H9 (cell line): ENCODE results near the gene UBE2J1. TPM values are rescaled to one million over a fixed set of nuclear protein-coding genes. Genes with fewer than 3 reads are reported as not detected.

ENCODE experiments used
- DNase-seq: peaks from one replicate; pipeline ENCODE4 v3.0.0-alpha.2; 2017
- H2AFZ ChIP-seq: one replicate; pipeline ENCODE4 v1.6.1; 2013; ENCODE audit warnings: mild to moderate bottlenecking, low read length, control low read depth, moderate library complexity
- H2AK5ac ChIP-seq: 2 replicates; pipeline ENCODE4 v1.6.1; 2013; ENCODE audit warnings: low read length, control low read depth, mixed read lengths; ENCODE audit not compliant: insufficient read length
- H2BK120ac ChIP-seq: one replicate; pipeline ENCODE4 v1.6.1; 2013; ENCODE audit warnings: low read depth, mild to moderate bottlenecking, low read length, control low read depth, inconsistent platforms; ENCODE audit not compliant: poor library complexity, severe bottlenecking
- H2BK12ac ChIP-seq: 2 replicates; pipeline ENCODE4 v1.6.1; 2013; ENCODE audit warnings: low read length, control low read depth, mixed read lengths, low read depth; ENCODE audit not compliant: insufficient read length
- H2BK15ac ChIP-seq: 2 replicates; pipeline ENCODE4 v1.6.1; 2013; ENCODE audit warnings: low read depth, low read length, control low read depth
- H2BK20ac ChIP-seq: one replicate; pipeline ENCODE4 v1.6.1; 2013; ENCODE audit warnings: low read depth, mild to moderate bottlenecking, low read length, control low read depth, inconsistent platforms; ENCODE audit not compliant: poor library complexity, severe bottlenecking
- H2BK5ac ChIP-seq: 2 replicates; pipeline ENCODE4 v1.6.1; 2013; ENCODE audit warnings: low read length, control low read depth, mixed read lengths; ENCODE audit not compliant: insufficient read length
- H3K14ac ChIP-seq: 2 replicates; pipeline ENCODE4 v1.6.1; 2013; ENCODE audit warnings: low read length, control low read depth; ENCODE audit not compliant: insufficient read depth
- H3K18ac ChIP-seq: 2 replicates; pipeline ENCODE4 v1.6.1; 2013; ENCODE audit warnings: low read depth, mild to moderate bottlenecking, mixed read lengths, low read length, control low read depth; ENCODE audit not compliant: insufficient read length
- H3K23ac ChIP-seq: 2 replicates; pipeline ENCODE4 v1.6.1; 2013; ENCODE audit warnings: low read length, control low read depth, mixed read lengths, low read depth; ENCODE audit not compliant: insufficient read length
- H3K23me2 ChIP-seq: 2 replicates; pipeline ENCODE4 v1.6.1; 2013; ENCODE audit warnings: low read depth, mild to moderate bottlenecking, mixed read lengths, low read length, control low read depth; ENCODE audit not compliant: insufficient read length, poor library complexity, severe bottlenecking
- H3K27ac ChIP-seq: 2 replicates; pipeline ENCODE4 v1.5.1; 2013; ENCODE audit warnings: low read length, control low read depth, mixed read lengths, low read depth; ENCODE audit not compliant: insufficient read length
- H3K27me3 ChIP-seq: 2 replicates; pipeline ENCODE4 v1.6.1; 2013; ENCODE audit warnings: low read length, control low read depth, inconsistent platforms; ENCODE audit not compliant: insufficient read depth
- H3K4ac ChIP-seq: 2 replicates; pipeline ENCODE4 v1.6.1; 2013; ENCODE audit warnings: low read depth, mild to moderate bottlenecking, control low read depth, inconsistent platforms, low read length, moderate library complexity
- H3K4me1 ChIP-seq: 2 replicates; pipeline ENCODE4 v1.6.1; 2013; ENCODE audit warnings: low read length, control low read depth, inconsistent platforms; ENCODE audit not compliant: insufficient read depth
- H3K4me2 ChIP-seq: 2 replicates; pipeline ENCODE4 v1.6.1; 2013; ENCODE audit warnings: low read length, control low read depth, mixed read lengths; ENCODE audit not compliant: insufficient read length, insufficient read depth
- H3K56ac ChIP-seq: 2 replicates; pipeline ENCODE4 v1.6.1; 2013; ENCODE audit warnings: low read depth, mild to moderate bottlenecking, mixed read lengths, low read length, control low read depth; ENCODE audit not compliant: insufficient read length
- H3K79me1 ChIP-seq: 2 replicates; pipeline ENCODE4 v1.6.1; 2013; ENCODE audit warnings: low read depth, mild to moderate bottlenecking, moderate library complexity, low read length, control low read depth, inconsistent platforms; ENCODE audit not compliant: insufficient read depth, poor library complexity, severe bottlenecking
- H3K79me2 ChIP-seq: 2 replicates; pipeline ENCODE4 v1.6.1; 2013; ENCODE audit warnings: low read length, control low read depth, inconsistent platforms; ENCODE audit not compliant: insufficient read depth
- H3K9ac ChIP-seq: 2 replicates; pipeline ENCODE4 v1.6.1; 2013; ENCODE audit warnings: low read length, control low read depth, mixed read lengths; ENCODE audit not compliant: insufficient read length; ENCODE audit errors: extremely low read depth
- H3K9me3 ChIP-seq: one replicate; pipeline ENCODE4 v1.6.1; 2013; ENCODE audit warnings: low read depth, low read length, inconsistent platforms; ENCODE audit not compliant: control insufficient read depth
- H3T11ph ChIP-seq: one replicate; pipeline ENCODE4 v1.6.1; 2013; ENCODE audit warnings: mild to moderate bottlenecking, low read length, control low read depth, inconsistent platforms
- H4K20me1 ChIP-seq: one replicate; pipeline ENCODE4 v1.6.1; 2013; ENCODE audit not compliant: control insufficient read depth, insufficient read length, insufficient read depth
- H4K5ac ChIP-seq: 2 replicates; pipeline ENCODE4 v1.6.1; 2013; ENCODE audit warnings: low read depth, mild to moderate bottlenecking, mixed read lengths, low read length, control low read depth; ENCODE audit not compliant: insufficient read length
- H4K8ac ChIP-seq: replicated peaks from 2 replicates; pipeline ENCODE4 v1.6.1; 2013; ENCODE audit warnings: low read length, control low read depth, mixed read lengths, low read depth; ENCODE audit not compliant: insufficient read length
- H4K91ac ChIP-seq: 2 replicates; pipeline ENCODE4 v1.6.1; 2013; ENCODE audit warnings: low read depth, mild to moderate bottlenecking, moderate library complexity, mixed read lengths, low read length, control low read depth; ENCODE audit not compliant: insufficient read length
- H3K27ac Mint-ChIP-seq, 3 experiments: 2 replicates in 2 of 3; 3 replicates in 1 of 3; pipeline ENCODE4 v1.8.0; 2020 to 2021; ENCODE audit warnings: mixed read lengths in 3 of 3, mild to moderate bottlenecking in 1 of 3, moderate library complexity in 1 of 3
- H3K27me3 Mint-ChIP-seq: 2 replicates; pipeline ENCODE4 v1.8.0; 2021; ENCODE audit warnings: low read depth, mild to moderate bottlenecking, moderate library complexity, mixed read lengths
- H3K36me3 Mint-ChIP-seq, 3 experiments: 2 replicates in 2 of 3; 3 replicates in 1 of 3; pipeline ENCODE4 v1.8.0; 2020 to 2021; ENCODE audit warnings: low read depth in 3 of 3, mixed read lengths in 3 of 3; ENCODE audit not compliant: insufficient read depth in 1 of 3
- H3K4me1 Mint-ChIP-seq, 2 experiments: 2 replicates each; pipeline ENCODE4 v1.8.0; 2020; ENCODE audit warnings: mixed read lengths in 2 of 2
- H3K4me3 Mint-ChIP-seq, 2 experiments: 2 replicates in 1 of 2; 3 replicates in 1 of 2; pipeline ENCODE4 v1.8.0; 2020 to 2021; ENCODE audit warnings: mild to moderate bottlenecking in 2 of 2, mixed read lengths in 2 of 2, moderate library complexity in 1 of 2
- H3K9me3 Mint-ChIP-seq, 2 experiments: 2 replicates in 1 of 2; 3 replicates in 1 of 2; pipeline ENCODE4 v1.8.0; 2020; ENCODE audit warnings: mild to moderate bottlenecking in 2 of 2, mixed read lengths in 2 of 2, moderate library complexity in 1 of 2
- WGBS: extraction: QIAGEN DNeasy Blood & Tissue Kit; methylation state at CpG from one replicate; pipeline ENCODE4 v1.1.7; 2013; ENCODE audit warnings: missing lambda C conversion rate, low lambda C conversion rate, mixed read lengths; ENCODE audit not compliant: insufficient read length; ENCODE audit errors: extremely low coverage; 5-methylcytosine and 5-hydroxymethylcytosine counted together
- total RNA-seq: library from RNA; stranded (reverse); gene quantifications from 2 replicates; pipeline ENCODE4 v1.2.1, GENCODE V29; 2021
- TF ChIP-seq, protein P1 (sequence below): fragments of 200-600 bp; sonication (generic); conservative IDR thresholded peaks from 3 replicates; pipeline ENCODE4 v1.8.0; 2021; ENCODE audit warnings: antibody characterized with exemption, mild to moderate bottlenecking

Gene UBE2J1
- total RNA-seq, 1 experiment from 2014 or later, result 13.1 TPM

DNA sequence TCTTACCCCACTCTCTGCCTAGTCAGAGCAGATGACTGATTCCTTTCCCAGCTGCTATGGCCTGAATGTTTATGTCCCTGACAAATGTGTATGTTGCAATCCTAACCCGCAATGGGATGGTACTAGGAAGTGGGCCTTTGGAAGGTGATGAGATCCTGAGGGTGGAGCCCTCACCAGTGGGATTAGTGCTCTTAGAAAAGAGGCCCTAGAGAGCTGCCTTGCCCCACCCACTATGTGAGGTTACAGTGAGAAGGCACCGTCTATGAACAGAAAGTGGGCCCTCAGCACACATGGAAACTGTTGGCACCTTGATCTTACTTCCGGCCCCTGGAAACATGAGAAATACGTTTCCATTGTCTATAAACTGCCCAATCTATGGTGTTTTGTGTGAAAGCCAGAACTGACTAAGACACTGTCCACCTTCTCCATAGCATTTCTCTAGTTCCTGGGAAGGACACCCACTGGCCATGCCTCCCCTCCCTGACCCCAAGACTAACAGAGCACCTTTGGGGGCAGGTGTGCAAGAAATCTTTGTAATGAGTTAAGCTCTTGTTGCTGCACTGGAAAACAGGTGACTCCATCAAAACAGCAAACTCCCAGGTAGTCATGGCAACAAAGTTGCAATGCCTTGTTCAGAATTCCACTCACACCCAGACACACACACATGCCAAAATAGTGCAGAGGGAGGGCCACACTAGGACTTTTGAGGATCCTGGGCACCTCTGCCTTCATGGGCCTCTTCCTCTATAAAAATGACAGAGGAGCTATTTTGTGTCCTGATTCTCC, 53.6 kb downstream of the UBE2J1 start:
- H3K18ac ChIP-seq, result no peak overlapping the region
- no peaks in the 10 kb centered on the region for H3K79me2 ChIP-seq
- TF ChIP-seq, protein P1, sequence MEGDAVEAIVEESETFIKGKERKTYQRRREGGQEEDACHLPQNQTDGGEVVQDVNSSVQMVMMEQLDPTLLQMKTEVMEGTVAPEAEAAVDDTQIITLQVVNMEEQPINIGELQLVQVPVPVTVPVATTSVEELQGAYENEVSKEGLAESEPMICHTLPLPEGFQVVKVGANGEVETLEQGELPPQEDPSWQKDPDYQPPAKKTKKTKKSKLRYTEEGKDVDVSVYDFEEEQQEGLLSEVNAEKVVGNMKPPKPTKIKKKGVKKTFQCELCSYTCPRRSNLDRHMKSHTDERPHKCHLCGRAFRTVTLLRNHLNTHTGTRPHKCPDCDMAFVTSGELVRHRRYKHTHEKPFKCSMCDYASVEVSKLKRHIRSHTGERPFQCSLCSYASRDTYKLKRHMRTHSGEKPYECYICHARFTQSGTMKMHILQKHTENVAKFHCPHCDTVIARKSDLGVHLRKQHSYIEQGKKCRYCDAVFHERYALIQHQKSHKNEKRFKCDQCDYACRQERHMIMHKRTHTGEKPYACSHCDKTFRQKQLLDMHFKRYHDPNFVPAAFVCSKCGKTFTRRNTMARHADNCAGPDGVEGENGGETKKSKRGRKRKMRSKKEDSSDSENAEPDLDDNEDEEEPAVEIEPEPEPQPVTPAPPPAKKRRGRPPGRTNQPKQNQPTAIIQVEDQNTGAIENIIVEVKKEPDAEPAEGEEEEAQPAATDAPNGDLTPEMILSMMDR, result no peak
- Mint-ChIP-seq H3K4me1 (peaks cover 10 to 18% of the 10 kb centered on the region in 2 experiments), H3K4me3 (no peak overlapping the region), H3K27ac (no peak overlapping the region), H3K36me3 (no peaks in the 10 kb centered on the region; a peak in 1 of 7 replicates), H3K9me3 (peaks cover 3 to 4% of the 10 kb centered on the region in 2 experiments; a peak in 3 of 5 replicates), H3K27me3 (0 out of 2 replicates have a peak, but pooled peaks cover 1% of the 10 kb centered on the region)
- H4K8ac ChIP-seq, result no peak overlapping the region
- no peak overlapping the region for H3K14ac ChIP-seq
- no peaks in the 10 kb centered on the region for H4K20me1 ChIP-seq
- no peak overlapping the region for H3K9ac ChIP-seq
- no peak overlapping the region for H2AFZ ChIP-seq
- no peak overlapping the region for H3K23ac ChIP-seq
- H3K79me1 ChIP-seq, result no peaks in the 10 kb centered on the region
- H3K4me1 ChIP-seq, result no peaks in the 10 kb centered on the region
- H3K23me2 ChIP-seq, result no peaks in the 10 kb centered on the region
- H4K5ac ChIP-seq, result no peak overlapping the region
- no peak overlapping the region for H2BK5ac ChIP-seq
- H2BK120ac ChIP-seq, result no peak overlapping the region
- no peak overlapping the region for H3K4me2 ChIP-seq
- no peak overlapping the region for H2BK15ac ChIP-seq
- no peak overlapping the region for H3K27ac ChIP-seq
- H2BK12ac ChIP-seq, result no peak overlapping the region
- H3K4ac ChIP-seq, result no peak overlapping the region
- H3T11ph ChIP-seq, result no peak overlapping the region
- H3K56ac ChIP-seq, result no peak overlapping the region
- H2AK5ac ChIP-seq, result no peak overlapping the region
- DNase-seq, result no peak
- no CpG with 5 or more reads among the region's 4 CpGs for WGBS
- no peaks in the 10 kb centered on the region for H3K27me3 ChIP-seq
- H4K91ac ChIP-seq, result no peak overlapping the region
- no peaks in the 10 kb centered on the region for H3K9me3 ChIP-seq
- H2BK20ac ChIP-seq, result no peak overlapping the region
